WTC11 (cell line): Measurements from ENCODE around the gene ECHS1. TPM values are rescaled to one million over a fixed set of nuclear protein-coding genes. Genes with fewer than 3 reads are reported as not detected.

Experiments
- ATAC-seq: fragments of 200-7000 bp; cut with Tn5 transposase; 2 replicates; pipeline ENCODE4 v1.10.0; 2021; ENCODE audit warnings: mild to moderate bottlenecking, moderate library complexity
- CTCF ChIA-PET: fragments of 300-600 bp; sonication (Branson Sonifier 250); formaldehyde crosslinking; loops from one replicate; lab custom pipeline; 2021; ENCODE audit warnings: antibody characterized with exemption; lab: Charles Lee
- POLR2A ChIA-PET: fragments of 350-600 bp; sonication (Branson Sonifier 250); formaldehyde crosslinking; loops from one replicate; lab custom pipeline; 2021; ENCODE audit warnings: antibody characterized with exemption; lab: Charles Lee
- DNase-seq: peaks from one replicate; pipeline ENCODE4 v3.0.0; 2021; ENCODE audit warnings: low spot score
- H3K27ac Mint-ChIP-seq: 2 replicates; pipeline ENCODE4 v1.8.0; 2021; ENCODE audit warnings: mixed read lengths
- H3K27me3 Mint-ChIP-seq: 2 replicates; pipeline ENCODE4 v1.8.0; 2021; ENCODE audit warnings: low read depth, mild to moderate bottlenecking, moderate library complexity, mixed read lengths
- H3K36me3 Mint-ChIP-seq: 2 replicates; pipeline ENCODE4 v1.8.0; 2021; ENCODE audit warnings: mixed read lengths
- H3K4me1 Mint-ChIP-seq: 2 replicates; pipeline ENCODE4 v1.8.0; 2022; ENCODE audit warnings: mixed read lengths
- H3K4me3 Mint-ChIP-seq: 2 replicates; pipeline ENCODE4 v1.8.0; 2021; ENCODE audit warnings: mild to moderate bottlenecking, moderate library complexity, mixed read lengths
- H3K9me3 Mint-ChIP-seq: 2 replicates; pipeline ENCODE4 v1.8.0; 2021; ENCODE audit warnings: mixed read lengths
- JAZF1 ChIP-seq: fragments of 250-450 bp; sonication (Bioruptor Pico); IDR thresholded peaks from 2 replicates; pipeline ENCODE4 v1.9.0; 2021; ENCODE audit warnings: moderate library complexity, mild to moderate bottlenecking, inconsistent platforms
- MYBL2 ChIP-seq: sonication (generic); formaldehyde crosslinking; IDR thresholded peaks from 2 replicates; pipeline ENCODE4 v1.8.1; 2023; ENCODE audit warnings: mild to moderate bottlenecking, moderate library complexity, missing genetic modification reagents
- NFE2L1 ChIP-seq: sonication (generic); formaldehyde crosslinking; IDR thresholded peaks from 2 replicates; pipeline ENCODE4 v1.8.1; 2023; ENCODE audit warnings: missing genetic modification reagents
- NFYB ChIP-seq: sonication (generic); formaldehyde crosslinking; conservative IDR thresholded peaks from 2 replicates; pipeline ENCODE4 v1.8.0; 2022; ENCODE audit warnings: low read depth, missing genetic modification reagents
- NR1H2 ChIP-seq: sonication (generic); formaldehyde crosslinking; IDR thresholded peaks from 2 replicates; pipeline ENCODE4 v1.9.0; 2021; ENCODE audit warnings: mild to moderate bottlenecking, moderate library complexity, missing genetic modification reagents
- RORB ChIP-seq: fragments of 250-450 bp; sonication (Bioruptor Pico); IDR thresholded peaks from 2 replicates; pipeline ENCODE4 v1.9.0; 2021; ENCODE audit warnings: mild to moderate bottlenecking
- TCF7 ChIP-seq: sonication (generic); formaldehyde crosslinking; IDR thresholded peaks from 2 replicates; pipeline ENCODE4 v1.8.0; 2022; ENCODE audit warnings: mild to moderate bottlenecking, low read depth, missing genetic modification reagents, moderate library complexity
- TEAD1 ChIP-seq: sonication (generic); formaldehyde crosslinking; IDR thresholded peaks from 2 replicates; pipeline ENCODE4 v1.8.0; 2022; ENCODE audit warnings: mild to moderate bottlenecking, missing genetic modification reagents
- TEAD4 ChIP-seq: sonication (generic); formaldehyde crosslinking; IDR thresholded peaks from 2 replicates; pipeline ENCODE4 v1.8.0; 2022; ENCODE audit warnings: mild to moderate bottlenecking, missing genetic modification reagents
- ZNF219 ChIP-seq: sonication (generic); formaldehyde crosslinking; IDR thresholded peaks from 2 replicates; pipeline ENCODE4 v1.8.0; 2023; ENCODE audit warnings: missing genetic modification reagents, mild to moderate bottlenecking, borderline replicate concordance
- ZNF263 ChIP-seq: sonication (generic); formaldehyde crosslinking; IDR thresholded peaks from 2 replicates; pipeline ENCODE4 v1.8.1; 2022; ENCODE audit warnings: low read depth, mild to moderate bottlenecking, moderate library complexity, missing genetic modification reagents
- total RNA-seq: library from RNA; stranded (reverse); gene quantifications from 3 replicates; pipeline ENCODE4 v1.2.3, GENCODE V29; 2021
- TF ChIP-seq, protein P1 (sequence below): sonication (generic); formaldehyde crosslinking; IDR thresholded peaks from 2 replicates; pipeline ENCODE4 v1.8.0; 2023; ENCODE audit warnings: missing genetic modification reagents
- TF ChIP-seq, protein P2 (sequence below): fragments of 250-450 bp; sonication (Bioruptor Pico); IDR thresholded peaks from 2 replicates; pipeline ENCODE4 v1.9.0; 2021; ENCODE audit warnings: moderate library complexity, mild to moderate bottlenecking, inconsistent platforms, borderline replicate concordance
- TF ChIP-seq, protein P3 (sequence below): sonication (generic); formaldehyde crosslinking; IDR thresholded peaks from 2 replicates; pipeline ENCODE4 v1.8.1; 2023; ENCODE audit warnings: mild to moderate bottlenecking, missing genetic modification reagents, moderate library complexity
- TF ChIP-seq, protein P4 (sequence below): sonication (generic); formaldehyde crosslinking; IDR thresholded peaks from 2 replicates; pipeline ENCODE4 v1.8.1; 2023; ENCODE audit warnings: mild to moderate bottlenecking, missing genetic modification reagents
- TF ChIP-seq, protein P5 (sequence below): sonication (generic); formaldehyde crosslinking; IDR thresholded peaks from 2 replicates; pipeline ENCODE4 v1.8.1; 2022; ENCODE audit warnings: mild to moderate bottlenecking, moderate library complexity, missing genetic modification reagents
- TF ChIP-seq, protein P6 (sequence below): fragments of 250-450 bp; sonication (Bioruptor Pico); IDR thresholded peaks from 2 replicates; pipeline ENCODE4 v1.9.0; 2021; ENCODE audit warnings: mild to moderate bottlenecking
- TF ChIP-seq, protein P7 (sequence below): sonication (generic); formaldehyde crosslinking; IDR thresholded peaks from 2 replicates; pipeline ENCODE4 v1.8.1; 2023; ENCODE audit warnings: mild to moderate bottlenecking, missing genetic modification reagents
- TF ChIP-seq, protein P8 (sequence below): sonication (generic); formaldehyde crosslinking; IDR thresholded peaks from 2 replicates; pipeline ENCODE4 v1.8.0; 2022; ENCODE audit warnings: mild to moderate bottlenecking, missing genetic modification reagents
- TF ChIP-seq, protein P9 (sequence below): sonication (generic); formaldehyde crosslinking; conservative IDR thresholded peaks from 2 replicates; pipeline ENCODE4 v1.8.1; 2022; ENCODE audit warnings: mild to moderate bottlenecking, missing genetic modification reagents

ECHS1 gene
- total RNA-seq, 1 experiment from 2014 or later: 84.1 TPM

DNA sequence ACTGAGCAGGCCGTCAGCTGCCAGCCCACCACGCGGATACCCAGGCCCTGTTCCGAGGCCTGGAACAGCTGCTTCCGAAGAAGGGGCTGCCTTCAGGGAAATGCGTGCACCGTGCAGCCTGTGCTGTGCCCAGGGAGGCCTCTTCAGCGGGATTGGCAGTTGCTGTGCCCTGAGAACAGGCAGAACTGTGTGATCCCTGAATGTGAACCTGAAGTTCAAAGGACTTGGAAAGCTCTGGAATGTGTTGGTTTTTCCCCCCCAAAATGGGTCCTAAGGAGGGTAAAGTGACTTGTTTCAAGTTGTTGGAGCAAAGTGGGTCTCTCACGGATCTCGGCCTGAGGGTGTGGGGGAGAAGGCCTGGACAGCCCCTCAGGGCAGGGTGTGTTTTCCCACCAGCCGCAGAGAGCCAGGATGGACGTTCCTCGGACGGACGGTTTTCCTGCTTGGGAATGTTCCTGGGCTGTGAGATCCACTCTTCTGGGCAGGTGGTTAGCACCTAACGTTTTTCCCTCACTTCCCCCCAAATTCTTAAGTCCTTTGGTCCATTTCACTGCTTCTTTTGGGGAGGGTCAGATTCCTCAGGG, 49.2 kb upstream of the ECHS1 start:
- ChIA-PET CTCF (interaction anchor here (1.2 kb wide), 1 partner anchor 93 kb away, joined by 4 read pairs; no protein-coding TSS in a partner anchor), POLR2A (no interaction called here)
- Mint-ChIP-seq H3K9me3 (no peaks in the 10 kb centered on the region), H3K4me1 (no peaks in the 10 kb centered on the region), H3K36me3 (peaks cover 3% of the 10 kb centered on the region), H3K27me3 (peaks cover 14% of the 10 kb centered on the region), H3K27ac (no peak overlapping the region), H3K4me3 (no peak overlapping the region)
- TF ChIP-seq, protein P1, sequence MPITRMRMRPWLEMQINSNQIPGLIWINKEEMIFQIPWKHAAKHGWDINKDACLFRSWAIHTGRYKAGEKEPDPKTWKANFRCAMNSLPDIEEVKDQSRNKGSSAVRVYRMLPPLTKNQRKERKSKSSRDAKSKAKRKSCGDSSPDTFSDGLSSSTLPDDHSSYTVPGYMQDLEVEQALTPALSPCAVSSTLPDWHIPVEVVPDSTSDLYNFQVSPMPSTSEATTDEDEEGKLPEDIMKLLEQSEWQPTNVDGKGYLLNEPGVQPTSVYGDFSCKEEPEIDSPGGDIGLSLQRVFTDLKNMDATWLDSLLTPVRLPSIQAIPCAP (CRISPR knock-in tag): no peak
- no peak for TF ChIP-seq ZNF263 (CRISPR knock-in tag)
- no peak for TF ChIP-seq NR1H2 (CRISPR knock-in tag)
- TF ChIP-seq, protein P2, sequence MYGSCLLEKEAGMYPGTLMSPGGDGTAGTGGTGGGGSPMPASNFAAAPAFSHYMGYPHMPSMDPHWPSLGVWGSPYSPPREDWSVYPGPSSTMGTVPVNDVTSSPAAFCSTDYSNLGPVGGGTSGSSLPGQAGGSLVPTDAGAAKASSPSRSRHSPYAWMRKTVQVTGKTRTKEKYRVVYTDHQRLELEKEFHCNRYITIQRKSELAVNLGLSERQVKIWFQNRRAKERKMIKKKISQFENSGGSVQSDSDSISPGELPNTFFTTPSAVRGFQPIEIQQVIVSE (CRISPR knock-in tag): no peak
- no peak for TF ChIP-seq NFE2L1 (CRISPR knock-in tag)
- TF ChIP-seq, protein P3, sequence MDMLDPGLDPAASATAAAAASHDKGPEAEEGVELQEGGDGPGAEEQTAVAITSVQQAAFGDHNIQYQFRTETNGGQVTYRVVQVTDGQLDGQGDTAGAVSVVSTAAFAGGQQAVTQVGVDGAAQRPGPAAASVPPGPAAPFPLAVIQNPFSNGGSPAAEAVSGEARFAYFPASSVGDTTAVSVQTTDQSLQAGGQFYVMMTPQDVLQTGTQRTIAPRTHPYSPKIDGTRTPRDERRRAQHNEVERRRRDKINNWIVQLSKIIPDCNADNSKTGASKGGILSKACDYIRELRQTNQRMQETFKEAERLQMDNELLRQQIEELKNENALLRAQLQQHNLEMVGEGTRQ (CRISPR knock-in tag): no peak
- TF ChIP-seq, protein P4, sequence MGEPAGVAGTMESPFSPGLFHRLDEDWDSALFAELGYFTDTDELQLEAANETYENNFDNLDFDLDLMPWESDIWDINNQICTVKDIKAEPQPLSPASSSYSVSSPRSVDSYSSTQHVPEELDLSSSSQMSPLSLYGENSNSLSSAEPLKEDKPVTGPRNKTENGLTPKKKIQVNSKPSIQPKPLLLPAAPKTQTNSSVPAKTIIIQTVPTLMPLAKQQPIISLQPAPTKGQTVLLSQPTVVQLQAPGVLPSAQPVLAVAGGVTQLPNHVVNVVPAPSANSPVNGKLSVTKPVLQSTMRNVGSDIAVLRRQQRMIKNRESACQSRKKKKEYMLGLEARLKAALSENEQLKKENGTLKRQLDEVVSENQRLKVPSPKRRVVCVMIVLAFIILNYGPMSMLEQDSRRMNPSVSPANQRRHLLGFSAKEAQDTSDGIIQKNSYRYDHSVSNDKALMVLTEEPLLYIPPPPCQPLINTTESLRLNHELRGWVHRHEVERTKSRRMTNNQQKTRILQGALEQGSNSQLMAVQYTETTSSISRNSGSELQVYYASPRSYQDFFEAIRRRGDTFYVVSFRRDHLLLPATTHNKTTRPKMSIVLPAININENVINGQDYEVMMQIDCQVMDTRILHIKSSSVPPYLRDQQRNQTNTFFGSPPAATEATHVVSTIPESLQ (CRISPR knock-in tag): no peak
- TF ChIP-seq NFYB (CRISPR knock-in tag): no peak
- TF ChIP-seq, protein P5, sequence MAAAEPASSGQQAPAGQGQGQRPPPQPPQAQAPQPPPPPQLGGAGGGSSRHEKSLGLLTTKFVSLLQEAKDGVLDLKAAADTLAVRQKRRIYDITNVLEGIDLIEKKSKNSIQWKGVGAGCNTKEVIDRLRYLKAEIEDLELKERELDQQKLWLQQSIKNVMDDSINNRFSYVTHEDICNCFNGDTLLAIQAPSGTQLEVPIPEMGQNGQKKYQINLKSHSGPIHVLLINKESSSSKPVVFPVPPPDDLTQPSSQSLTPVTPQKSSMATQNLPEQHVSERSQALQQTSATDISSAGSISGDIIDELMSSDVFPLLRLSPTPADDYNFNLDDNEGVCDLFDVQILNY (CRISPR knock-in tag): no peak
- TF ChIP-seq TEAD4: no peak
- TF ChIP-seq ZNF219 (CRISPR knock-in tag): no peak
- TF ChIP-seq, protein P6, sequence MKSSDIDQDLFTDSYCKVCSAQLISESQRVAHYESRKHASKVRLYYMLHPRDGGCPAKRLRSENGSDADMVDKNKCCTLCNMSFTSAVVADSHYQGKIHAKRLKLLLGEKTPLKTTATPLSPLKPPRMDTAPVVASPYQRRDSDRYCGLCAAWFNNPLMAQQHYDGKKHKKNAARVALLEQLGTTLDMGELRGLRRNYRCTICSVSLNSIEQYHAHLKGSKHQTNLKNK: no peak
- TF ChIP-seq, protein P7, sequence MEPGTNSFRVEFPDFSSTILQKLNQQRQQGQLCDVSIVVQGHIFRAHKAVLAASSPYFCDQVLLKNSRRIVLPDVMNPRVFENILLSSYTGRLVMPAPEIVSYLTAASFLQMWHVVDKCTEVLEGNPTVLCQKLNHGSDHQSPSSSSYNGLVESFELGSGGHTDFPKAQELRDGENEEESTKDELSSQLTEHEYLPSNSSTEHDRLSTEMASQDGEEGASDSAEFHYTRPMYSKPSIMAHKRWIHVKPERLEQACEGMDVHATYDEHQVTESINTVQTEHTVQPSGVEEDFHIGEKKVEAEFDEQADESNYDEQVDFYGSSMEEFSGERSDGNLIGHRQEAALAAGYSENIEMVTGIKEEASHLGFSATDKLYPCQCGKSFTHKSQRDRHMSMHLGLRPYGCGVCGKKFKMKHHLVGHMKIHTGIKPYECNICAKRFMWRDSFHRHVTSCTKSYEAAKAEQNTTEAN: no peak
- TF ChIP-seq, protein P8, sequence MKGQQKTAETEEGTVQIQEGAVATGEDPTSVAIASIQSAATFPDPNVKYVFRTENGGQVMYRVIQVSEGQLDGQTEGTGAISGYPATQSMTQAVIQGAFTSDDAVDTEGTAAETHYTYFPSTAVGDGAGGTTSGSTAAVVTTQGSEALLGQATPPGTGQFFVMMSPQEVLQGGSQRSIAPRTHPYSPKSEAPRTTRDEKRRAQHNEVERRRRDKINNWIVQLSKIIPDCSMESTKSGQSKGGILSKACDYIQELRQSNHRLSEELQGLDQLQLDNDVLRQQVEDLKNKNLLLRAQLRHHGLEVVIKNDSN: no peak
- TF ChIP-seq TEAD1 (CRISPR knock-in tag): no peak
- TF ChIP-seq TCF7 (CRISPR knock-in tag): no peak
- TF ChIP-seq RORB (CRISPR knock-in tag): no peak
- no peak for TF ChIP-seq JAZF1
- TF ChIP-seq MYBL2 (CRISPR knock-in tag): no peak
- TF ChIP-seq, protein P9, sequence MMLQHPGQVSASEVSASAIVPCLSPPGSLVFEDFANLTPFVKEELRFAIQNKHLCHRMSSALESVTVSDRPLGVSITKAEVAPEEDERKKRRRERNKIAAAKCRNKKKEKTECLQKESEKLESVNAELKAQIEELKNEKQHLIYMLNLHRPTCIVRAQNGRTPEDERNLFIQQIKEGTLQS (CRISPR knock-in tag): no peak
- DNase-seq (no peak), ATAC-seq (no peak)
